ENCODE results near the gene CEL.
"Not testable (repeated sequence)": the region's sequence is repeated elsewhere in the genome, so short reads cannot be mapped to it uniquely, and the experiment has no call there.

Gene CEL

DNA sequence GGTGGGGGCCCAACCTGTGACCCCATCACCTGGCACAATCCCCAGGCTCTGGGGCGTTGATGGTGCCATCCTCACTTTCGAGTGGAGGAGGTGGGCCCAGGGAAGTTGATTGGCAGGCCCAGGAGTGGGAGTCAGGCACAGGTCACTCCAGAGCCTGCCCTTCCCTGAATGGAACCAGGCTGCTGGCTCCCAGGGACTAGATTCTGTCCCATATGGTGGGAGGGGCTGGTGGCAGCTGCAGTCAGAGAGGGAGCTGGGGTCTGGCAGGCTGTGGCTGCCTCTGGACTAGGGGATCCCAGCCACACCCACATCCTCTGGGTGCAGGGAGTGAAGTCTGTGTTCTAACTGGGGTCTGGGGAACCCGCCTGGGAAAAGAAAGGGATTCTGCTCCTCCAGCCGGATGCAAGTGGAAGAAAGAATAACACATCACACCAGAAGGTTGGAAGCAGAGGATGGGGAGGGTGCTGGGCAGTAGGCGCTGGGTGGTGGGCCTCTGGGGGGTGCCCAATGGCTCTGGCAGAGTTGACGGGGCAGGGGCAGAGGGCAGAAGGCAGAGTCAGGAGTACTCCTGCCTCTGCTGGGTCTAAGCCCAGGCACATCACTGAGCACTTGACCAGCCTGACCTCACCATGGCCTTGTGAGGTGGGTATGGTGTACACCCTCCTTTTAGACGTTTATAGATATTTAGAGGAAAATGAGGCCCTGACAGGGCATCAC, 25.8 kb downstream of the CEL start:
- DNase-seq, result no peak

DNA sequence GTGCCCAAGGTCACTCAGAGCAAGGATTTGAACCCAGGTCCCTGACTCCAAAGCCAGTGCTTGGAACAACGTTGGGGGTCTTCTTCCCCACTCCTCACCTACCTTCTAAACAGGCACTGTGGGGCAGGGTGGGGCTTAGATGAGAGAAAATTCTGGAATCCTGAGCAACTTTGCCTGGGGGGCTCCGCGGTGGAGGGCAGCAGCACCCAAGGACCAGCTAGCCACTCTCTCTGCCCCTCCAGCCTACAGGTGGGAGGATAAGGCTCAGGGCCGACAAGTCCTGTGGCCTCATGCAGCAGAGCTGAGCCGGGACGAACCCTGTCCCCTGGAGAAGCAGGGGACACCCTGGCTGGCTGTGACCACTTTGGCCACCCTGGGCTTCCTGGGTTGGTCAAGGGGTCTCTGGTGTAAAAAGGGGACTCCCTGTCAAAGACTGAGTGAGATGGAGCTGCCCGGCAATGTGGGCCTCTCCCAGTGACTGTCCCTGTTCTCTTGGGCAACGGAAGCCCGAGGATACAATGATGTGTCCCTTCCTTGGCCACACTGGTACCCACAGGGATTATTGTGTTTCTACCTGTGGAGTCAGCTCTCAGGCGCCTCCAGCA, 26.5 kb downstream of the CEL start:
- DNase-seq, result no peak

DNA sequence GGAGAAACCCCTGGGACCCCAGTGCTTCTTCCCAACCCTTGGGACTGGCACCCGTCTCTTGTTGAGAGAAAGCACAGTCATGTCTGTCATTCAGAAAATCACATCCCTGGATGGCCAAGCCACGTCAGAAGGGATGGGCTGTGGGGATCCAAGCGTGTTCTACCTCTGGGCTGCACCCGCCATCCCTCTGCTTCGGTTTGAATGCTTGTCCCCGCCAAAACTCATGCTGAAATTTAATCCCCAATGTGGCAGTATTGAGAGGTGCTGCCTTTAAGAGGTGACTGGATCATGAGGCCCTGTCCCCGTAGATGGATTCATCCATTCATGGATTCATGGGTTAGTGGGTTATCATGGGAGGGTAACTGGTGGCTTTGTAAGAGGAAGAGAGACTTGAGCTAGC, 27.0 kb downstream of the CEL start:
- DNase-seq, result no peak

DNA sequence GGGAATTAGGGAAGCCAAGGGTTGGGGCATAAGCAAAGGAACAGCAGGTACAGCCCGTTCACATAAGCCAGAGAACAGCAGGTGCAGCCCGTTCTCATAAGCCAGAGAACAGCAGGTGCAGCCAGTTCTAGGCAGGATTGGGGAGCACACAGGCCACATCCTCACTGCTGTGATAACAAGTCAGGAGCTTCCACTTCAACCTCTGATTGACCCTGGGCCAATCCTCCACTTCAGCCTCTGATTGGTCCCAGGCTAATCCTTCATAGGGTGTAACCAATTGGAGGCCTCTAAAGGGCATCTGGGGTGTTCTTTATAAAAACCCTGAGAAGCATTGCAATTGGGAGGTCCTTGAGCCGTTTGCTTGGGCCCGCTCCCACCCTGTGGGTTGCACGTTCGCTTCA, 27.5 kb downstream of the CEL start:
- no peak for DNase-seq

DNA sequence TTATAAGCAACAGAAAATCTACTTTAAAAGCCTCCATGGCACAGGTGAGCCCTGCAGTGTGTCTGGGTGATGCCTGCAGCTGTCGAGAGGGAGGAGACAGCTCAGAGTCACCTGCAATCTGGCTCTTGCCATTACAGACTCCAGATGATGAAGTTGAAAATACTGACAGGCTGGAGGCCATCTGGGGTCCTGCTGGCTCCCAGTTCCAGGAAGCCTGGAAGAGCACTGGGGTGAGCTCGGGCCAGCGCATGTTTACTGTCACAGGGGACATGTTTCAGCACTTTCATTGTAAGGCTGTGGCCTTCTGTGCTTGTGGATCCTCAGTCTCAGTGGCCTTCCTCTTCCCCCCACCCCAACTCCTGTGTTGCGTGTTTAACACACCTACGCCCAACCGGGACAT, 28.4 kb downstream of the CEL start:
- no peak for DNase-seq

DNA sequence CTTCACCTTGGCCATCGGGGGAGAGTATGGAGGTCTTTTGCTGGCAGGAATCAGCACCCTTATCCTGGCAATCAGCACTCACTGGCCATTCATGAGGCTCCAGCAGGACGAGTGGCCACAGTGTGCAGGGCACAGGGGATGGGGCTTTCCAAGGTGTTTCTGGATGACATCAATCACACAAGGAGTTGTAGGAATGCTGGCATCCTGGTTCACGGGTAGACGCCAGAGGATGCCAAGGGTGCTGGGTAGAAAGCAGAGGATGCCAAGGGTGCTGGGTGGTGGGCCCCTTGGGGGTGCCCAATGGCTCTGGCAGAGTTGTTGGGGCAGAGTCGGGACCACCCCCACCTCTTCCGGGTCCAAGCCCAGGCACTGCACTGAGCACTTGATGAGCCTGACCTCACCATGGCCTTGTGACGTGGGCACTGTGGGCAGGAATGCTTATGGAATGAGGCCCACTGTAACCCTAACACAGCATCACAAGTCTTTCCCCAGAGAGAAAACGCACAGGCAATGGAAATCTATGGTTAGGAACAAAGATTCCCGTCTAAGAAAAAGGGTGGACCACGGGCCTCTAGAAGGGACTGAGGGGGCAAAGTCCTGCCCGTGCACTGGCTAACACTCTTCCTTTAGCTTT, 29.1 kb downstream of the CEL start:
- no peak for DNase-seq

DNA sequence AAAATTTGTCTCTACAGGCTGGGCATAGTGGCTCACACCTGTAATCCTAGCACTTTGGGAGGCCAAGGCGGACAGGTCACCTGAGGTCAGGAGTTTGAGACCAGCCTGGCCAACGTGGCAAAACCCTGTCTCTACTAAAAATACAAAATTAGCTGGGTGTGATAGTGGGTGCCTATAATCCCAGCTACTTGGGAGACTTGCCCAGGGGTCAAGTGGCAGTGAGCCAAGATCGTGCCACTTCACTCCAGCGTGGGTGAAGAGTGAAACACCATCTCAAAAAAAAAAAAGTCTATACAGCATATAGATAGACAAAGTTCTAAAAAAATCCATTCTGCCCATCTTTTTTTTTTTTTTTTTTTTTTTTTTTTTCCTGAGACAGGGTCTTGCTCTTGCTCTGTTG, 32.6 kb downstream of the CEL start:
- not testable (repeated sequence) for DNase-seq

DNA sequence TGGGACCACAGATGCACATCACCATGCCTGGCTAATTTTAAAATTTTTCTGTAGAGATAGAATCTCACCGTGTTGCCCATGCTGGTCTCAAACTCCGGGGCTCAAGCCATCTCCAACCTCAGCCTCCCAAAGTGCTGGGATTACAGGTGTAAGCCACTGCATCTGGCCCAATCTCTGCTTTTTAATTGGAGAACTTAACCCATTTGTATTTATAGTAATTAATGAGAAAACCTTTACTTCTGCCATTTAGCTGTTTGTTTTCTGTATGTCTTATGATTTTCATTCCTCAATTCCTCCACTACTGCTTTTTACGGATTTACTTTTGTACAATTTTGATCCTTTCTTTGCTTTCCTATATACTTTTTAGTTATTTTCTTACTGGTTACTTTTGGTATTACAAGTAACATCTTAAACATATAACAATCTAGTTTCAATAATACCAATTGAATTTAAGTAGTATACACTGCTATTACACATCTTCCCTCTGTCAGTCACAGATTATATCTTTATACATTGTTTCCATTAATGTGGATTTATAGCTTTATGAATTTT, 33.1 kb downstream of the CEL start:
- no peak for DNase-seq

DNA sequence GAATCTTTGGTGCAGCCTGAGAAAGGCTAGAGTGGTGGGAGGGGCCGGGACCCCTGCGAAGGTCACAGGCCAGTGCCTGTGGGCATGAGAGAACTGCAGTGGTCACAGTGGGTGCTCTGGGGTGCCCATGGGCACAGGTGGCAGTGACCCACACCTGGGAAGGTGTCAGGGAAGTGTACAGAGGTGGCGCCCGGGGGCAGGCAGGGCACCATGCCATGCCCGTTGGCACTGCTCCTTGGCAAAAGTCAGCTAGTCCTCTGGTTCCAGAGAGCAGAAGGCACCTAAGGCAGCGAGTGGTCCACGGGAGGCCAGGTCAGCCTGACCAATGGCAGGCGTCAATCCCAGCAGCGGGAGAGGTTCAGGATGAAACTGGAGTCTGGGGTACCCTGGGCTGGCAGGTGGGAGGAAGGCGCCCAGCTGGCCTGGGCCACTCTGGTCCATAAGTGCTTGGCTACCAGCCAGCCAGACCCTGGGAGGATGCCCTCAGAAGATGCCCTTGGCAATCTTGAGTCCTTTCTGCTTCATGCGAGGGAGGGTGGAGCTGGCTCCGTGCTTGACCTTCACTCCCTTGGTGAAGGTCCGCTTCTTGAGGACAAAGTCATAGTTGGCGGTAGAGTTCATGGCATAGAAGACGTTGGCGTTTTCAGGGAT, 36.4 kb downstream of the CEL start:
- DNase-seq, result no peak

DNA sequence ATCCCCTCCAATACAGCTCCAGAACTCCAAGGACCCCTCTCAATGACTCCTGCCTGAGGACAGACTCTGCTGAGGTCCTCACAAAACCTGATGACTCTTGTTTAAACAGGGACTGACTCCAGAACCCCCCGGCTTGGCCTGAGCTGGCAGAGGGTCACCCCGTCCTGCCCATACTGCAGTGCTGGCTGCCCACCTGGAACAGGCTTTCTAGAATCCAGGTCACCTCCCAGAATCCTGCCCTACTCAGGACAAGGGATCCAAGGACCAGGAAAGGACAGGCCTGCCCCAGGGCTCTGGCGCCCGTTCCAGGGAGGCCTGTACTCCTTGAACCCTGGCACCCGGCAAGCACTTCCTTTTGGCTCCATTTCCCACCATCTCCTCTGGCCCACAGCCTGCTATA, 37.1 kb downstream of the CEL start:
- no peak for DNase-seq

DNA sequence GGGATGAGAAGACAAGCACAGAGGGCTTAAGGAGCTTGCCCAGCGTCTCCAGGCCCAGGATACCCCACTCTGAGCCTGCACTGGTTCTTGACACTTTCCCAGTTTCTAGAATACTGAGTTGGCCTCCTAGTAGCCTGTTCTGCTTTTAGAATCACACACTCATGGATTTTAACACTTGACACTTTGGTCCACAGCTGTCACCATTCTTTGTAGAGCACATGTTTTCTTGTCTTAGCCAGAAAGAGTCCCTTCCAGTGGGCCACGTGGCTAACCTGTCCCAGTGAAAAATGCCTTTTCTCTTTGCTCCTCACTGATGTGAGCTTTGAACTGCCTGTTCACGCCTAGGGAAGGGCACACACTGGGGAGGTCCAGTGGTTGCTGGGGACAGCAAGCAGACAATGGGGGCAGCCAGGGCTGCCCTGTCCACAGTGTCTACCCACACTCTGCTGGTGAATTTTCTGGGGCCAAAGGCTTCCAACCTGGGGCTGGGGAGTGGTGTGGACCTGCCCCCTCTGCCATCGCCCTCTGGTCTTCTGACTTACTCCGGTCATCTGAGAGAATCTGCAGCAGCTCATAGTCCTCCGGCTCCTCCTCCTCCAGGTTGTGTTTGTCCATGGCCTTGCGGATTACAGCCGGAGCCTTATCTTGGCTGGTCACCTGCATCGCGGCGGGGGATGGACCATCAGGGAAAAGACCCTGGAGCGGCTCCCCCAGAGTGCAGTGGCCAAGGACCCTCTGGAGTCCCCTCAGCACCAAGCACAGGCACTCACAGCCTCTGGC, 38.1 kb downstream of the CEL start:
- DNase-seq, result no peak

DNA sequence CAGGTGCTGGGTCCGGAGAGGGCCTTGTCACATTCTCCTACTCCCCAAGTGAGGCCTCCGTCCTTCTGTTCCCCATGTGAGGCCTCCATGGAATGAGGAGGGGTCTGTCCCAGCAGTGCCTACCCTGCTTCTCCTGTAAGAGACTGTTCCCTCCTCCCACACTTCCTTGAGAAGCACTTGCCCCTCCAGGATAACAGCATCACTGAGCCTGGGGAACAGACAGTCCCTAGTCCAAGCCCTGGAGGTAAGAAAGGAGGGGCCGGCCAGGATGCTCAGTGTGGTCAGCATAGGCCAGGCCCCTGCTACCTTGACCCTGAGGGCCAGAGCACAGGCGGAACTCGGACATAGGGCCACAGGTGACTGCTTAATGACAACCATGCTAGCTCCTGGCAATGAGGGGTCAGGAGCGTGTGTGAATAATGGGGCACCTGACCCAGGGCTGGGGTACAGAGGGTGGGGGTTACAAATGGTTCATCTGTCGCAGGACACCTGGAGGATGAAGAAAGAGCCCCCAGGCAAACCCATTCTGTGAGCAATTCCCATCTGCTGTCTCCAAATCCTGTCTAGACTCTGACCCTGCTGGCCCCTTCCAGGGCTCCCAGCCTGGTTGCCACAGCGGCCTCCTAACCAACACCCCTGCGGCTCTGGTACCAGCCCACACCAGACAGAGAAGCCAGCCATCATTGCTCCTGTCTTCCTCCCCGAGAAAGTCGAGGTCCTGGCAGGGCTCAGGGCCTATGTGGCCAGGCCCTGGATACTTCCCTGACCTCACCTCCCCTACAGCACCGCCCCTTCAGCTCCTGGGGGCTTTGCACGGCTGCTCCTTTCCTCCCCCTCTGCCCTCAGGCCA, 39.0 kb downstream of the CEL start:
- DNase-seq, result no peak

DNA sequence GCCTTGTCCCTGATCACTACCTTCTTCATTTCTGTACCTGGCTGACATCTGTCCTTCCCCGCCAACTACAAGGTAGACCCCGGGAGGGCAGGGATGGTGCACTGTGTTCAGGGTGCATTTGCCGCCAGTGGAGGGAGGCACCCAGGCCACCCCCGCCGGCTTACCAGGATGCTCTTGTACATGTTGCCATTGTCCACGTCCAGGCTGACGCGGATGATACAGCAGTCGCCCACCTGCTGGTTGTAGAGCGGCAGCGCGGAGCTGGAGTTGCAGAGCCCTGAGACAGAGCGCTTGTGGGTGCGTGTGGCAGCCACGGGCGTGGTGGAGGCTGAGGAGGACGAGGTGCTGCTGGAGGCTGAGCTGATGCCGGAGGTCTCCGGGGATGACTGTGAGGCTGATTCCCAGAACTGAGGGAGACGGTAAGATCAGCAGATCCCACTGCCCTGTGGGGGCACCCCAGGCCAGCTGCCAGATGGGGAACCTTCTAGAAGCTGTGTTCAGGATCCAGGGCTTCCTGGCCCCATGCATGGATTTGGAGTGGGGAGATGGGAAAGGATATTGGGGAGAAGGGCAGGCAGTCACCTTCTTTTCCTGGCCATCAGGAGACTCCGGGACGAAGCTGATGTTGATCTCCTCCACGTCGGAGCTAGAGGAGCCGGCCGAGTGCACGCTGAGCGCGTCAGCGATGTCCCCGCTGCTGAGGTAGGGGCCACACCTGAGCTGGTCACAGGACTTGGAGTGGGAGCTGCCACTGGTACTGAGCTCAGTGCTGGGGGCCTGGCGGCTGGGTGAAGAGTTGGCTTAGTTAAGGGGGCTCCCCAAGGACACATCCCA, 39.8 kb downstream of the CEL start:
- no peak for DNase-seq

DNA sequence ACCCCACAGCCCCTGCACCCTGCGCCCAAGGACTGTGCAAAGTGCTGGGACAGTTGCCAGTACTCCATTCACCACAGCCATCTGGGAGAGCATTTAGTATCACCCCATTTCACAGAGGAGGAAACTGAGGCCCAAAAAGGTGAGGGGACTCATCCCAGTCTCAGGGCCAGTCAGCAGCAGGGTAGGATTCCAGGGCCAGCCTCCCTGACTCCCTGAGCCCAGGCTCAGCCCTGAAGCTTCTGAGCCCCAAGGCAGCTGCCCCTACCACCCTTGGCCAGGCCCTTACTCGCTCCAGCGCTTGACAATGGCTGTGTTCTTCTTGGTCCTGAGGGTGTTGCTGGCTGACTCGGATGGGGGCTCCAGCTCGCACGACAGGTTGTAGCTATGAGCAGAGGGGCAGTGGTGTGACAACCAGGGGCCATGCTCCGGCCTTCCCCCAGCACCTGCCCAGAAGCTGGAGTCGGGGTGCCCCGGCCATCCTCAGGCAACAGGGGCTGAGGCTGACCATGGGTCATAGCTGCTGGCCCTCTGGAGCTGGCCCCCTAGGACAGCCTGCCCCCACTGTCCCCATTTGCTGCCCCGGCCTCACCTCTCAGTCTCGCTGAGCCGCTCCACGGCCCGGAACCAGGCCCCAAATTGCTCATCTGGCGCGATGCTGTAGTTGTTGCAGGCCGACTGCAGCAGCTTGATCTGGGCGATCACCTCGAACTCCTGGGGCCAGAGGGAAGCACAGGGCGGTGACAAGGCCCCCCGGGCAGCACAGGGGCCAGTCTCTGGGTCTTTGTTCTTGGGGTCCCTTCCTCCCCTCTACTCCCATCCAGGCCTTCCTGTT, 40.6 kb downstream of the CEL start:
- no peak for DNase-seq

DNA sequence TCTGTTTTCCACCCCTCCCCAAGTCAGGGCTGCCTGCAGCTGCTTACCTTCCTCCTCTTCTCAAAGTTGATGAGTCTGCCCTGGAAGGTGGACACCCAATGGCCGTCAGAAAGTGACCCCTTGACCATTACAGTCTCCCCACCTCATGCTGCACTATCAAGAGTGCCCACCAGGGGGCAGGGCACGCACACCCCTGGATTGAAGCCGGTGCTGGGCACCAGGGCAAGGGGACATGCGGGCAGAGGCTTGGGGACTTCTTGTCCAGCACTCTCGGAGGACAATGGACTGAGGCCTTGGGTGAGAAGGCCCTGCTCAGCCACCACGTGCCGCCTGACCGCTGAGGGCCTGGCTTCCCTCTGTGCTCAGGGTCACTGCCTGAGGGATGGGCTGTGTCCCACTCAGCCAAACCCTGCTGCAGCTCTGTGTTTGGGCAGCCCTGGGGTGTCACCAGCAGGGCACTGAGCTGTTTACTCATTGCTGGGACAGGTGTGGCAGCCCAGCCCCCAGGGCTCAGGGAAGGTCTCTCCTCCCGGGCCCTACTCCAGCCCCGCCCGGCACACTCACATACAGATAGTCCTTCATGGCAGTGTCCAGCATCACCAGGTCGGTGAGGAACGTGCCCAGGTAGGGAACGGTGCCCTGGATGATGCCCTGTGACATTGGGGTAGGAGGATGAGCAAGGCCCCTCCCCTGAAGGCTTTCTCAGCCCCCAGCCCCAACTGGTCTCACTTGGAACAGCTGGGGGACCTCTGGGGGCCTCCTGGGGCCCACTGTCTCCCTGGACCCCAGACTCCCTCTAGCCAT, 41.6 kb downstream of the CEL start:
- DNase-seq, result peak; percentile 46 to 47

DNA sequence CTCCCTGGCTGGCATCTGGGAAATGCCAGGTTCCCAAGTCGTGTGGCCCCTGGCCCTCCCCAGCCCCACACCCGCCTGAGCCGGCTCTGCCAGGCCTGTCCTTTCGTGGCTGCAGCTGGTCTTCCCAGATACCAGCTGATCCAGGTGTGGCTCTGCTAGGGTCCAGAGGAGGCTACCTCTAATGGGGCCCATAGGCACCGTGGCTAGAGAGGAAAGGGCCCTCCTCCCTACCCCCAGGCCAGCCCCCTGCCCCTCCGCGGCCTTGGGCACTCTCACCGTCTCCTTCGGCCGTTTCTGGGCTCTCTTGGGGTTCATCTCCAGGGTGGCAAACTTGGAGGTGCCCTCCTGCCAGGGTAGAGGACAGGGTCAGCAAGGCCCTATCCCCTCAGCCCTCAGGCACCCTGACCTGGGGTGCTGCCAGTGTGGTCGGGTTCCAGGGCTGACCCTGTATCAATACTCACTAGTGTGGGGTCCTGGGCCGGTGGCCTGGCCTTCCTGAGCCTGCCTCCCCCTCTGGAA, 42.3 kb downstream of the CEL start:
- DNase-seq, result no peak

DNA sequence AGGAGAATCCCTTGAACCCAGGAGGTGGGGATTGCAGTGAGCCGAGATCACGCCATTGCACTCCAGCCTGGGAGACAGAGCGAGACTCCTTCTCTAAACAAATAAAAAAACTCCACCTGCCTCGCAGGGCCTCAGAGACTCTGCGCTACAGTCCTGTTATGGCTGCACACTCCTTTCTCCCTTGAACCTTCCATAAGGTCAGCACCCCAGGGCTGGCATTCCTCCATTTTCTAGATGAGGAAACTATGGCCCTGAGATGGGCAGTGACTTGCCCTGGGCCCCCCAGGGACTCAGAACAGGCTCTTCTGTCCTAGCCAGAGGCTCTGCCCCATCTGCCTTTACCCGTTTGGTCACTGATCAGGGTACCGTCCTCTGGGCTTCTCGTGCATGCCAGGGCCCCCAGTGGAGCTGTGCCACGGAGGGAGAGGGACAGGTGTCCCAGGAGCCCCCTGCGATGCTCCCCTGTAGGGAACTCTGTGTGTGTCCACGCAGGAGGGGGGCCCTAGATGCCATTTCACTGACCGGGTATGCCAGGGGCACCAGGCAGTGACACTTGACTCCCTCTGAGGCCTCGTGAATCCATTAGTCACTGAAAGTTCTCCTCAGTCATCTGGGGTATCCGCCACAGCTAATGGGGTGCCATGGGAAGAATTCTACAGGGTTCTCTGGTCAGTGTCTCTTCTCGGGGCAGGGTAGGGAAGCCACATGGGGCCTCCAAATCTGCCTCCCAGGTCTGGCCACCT, 43.1 kb downstream of the CEL start:
- no peak for DNase-seq

DNA sequence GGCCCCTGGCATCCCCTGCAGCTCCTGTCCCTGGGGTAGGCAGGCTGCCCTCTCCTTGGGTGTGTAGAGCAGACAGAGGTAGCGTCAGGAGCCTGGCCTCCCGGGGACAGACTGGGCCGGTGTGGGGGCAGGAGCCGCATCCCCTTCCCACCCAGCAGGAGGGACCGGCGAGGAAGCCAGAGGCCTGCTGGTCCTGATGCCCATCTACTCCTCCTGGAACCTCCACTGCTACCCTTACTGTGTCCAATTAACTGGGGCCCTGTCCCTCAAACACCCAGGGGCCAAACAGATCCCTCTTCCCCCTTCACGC, 43.6 kb downstream of the CEL start:
- DNase-seq, result no peak

Measured in stimulated activated CD4-positive, alpha-beta T cell treated with anti-CD3 and anti-CD28 coated beads, Interleukin-2, amount 100 ng/mL, for 48 hours (primary cell).